Stimulated activated CD8-positive, alpha-beta memory T cell treated with anti-CD3 and anti-CD28 coated beads, Interleukin-15, amount 100 ng/mL, for 48 hours (primary cell): Measurements from ENCODE around the gene RLN2.

Experiments
- DNase-seq, 2 donors: peaks; one replicate each; pipeline ENCODE4 v3.0.0-alpha.2; 2020; ENCODE audit warnings: low read depth in 2 of 2

The RLN2 gene

GRCh38 chr9:5269249-5269715, 35.2 kb downstream of the RLN2 start:
- no peak for DNase-seq

GRCh38 chr9:5265939-5266338, 38.6 kb downstream of the RLN2 start:
- DNase-seq, result no peak

GRCh38 chr9:5264219-5264595, 40.3 kb downstream of the RLN2 start:
- no peak for DNase-seq

- no peak for DNase-seq
Measured at GRCh38 chr9:5263351-5264218, 40.9 kb downstream of the RLN2 start.
